ENCODE measurements around the gene RPS6KB2.
"Not testable (repeated sequence)": the region's sequence is repeated elsewhere in the genome, so short reads cannot be mapped to it uniquely, and the experiment has no call there.

The RPS6KB2 gene

DNA sequence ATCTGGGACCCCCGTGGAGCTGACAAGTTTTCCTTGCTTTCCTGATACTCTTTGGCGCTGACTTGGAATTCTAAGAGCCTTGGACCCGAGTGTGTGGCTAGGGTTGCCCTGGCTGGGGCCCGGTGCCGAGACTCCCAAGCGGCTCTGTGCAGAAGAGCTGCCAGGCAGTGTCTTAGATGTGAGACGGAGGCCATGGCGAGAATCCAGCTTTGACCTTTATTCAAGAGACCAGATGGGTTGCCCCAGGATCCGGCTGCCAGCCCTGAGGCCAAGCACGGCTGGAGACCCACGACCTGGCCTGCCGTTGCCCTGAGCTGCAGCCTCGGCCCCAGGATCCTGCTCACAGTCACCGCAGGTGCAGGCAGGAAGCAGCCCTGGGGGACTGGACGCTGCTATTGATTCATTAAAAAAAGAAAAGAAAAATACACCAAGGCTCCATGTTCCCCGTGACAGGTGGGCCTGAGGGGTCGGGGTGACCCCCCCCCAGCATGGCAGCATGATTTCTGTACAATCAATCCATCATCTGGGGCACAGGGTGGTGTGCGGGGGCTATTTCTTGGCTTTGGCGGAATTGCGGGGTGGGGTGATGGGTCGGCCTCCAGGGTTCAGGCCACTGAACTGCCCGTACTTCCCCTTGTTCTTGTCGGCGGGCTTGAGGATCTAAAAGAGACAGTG lies 30.2 kb upstream of the RPS6KB2 start:
- no peak for DNase-seq (ENCODE audit: low read depth, low spot score)

DNA sequence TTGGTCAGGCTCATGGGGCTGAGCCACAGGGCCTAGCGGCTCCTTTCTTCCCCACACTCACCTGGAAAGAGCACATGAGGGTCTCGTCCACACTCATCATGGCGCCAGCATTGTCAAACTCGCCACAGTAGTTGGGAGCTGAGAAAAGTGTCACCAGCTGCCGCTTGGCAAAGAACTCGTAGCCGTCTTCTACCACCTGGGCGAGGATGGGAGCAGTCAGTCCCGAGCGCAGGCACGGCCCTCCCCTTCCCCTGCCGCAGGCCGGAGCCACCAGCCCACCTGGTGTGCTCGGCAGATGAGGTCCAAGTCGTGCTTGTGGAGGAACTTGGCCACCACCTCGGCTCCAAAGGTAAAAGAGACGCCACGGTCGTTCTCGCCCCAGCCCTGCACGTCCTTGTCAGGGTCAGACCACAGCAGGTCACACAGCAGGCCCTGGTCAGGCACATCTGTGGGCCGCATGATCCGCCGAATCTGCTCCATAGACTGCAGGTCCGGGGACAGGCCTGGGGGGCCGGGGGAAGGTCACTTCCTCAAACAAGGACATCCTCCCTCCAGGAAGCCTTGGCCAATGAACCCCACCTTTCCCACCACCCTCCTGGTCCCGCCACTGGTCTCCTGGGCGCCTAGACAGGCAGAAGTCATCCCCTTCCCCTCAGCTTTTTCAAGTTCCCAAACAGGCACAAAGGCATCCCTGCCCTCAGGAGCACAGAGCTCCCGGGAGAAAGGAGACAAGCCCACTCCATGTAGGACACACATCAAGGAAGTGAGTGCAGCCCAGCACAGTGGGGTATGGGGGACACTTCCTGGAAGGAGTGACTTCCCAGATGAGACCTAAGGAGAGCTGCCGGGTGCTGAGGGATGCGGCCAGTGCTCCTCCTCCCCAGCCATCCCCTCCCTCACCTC lies 29.4 kb upstream of the RPS6KB2 start:
- DNase-seq (ENCODE audit: low read depth, low spot score) = no peak

GRCh38 chr11:67400251-67400941 lies 27.9 kb upstream of the RPS6KB2 start:
- no peak for DNase-seq (ENCODE audit: low read depth, low spot score)

DNA sequence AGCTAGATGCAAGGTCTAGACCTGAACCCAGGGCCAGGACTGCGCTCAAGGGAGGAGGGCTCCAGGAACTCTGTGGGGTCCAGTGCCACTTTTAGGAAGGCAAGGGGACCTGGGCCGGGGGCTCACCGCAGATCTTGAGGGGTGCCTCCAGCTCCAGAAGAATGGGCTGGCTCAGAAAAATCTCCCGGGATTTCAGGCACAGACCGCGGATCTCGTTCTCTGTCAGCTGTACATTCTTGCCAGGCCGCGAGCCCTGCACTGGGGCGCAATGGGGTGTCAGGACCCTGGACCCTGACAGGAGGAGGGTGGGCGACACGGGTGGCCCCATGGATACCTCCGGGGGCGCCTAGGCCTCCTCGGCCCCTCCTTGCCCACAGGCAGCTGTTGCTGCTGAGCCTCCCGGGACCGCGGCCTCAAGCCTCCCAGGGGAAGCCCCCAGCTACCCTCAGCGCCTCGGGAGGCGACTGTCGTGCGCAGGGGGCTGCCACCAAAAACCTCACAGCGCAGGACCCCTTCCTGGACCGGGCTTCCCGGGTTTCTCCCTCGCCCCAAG lies 27.3 kb upstream of the RPS6KB2 start:
- DNase-seq (ENCODE audit: low read depth, low spot score) = no peak

- DNase-seq (ENCODE audit: low read depth, low spot score) = no peak
These were observed 26.7 kb upstream of the RPS6KB2 start, which contains the start of gene PPP1CA for GRCh38 chr11:67401495-67402191. TSS of gene PPP1CA (minus strand) at chr11:67401858. CDS start at chr11:67401782, 76 bp downstream.

DNA sequence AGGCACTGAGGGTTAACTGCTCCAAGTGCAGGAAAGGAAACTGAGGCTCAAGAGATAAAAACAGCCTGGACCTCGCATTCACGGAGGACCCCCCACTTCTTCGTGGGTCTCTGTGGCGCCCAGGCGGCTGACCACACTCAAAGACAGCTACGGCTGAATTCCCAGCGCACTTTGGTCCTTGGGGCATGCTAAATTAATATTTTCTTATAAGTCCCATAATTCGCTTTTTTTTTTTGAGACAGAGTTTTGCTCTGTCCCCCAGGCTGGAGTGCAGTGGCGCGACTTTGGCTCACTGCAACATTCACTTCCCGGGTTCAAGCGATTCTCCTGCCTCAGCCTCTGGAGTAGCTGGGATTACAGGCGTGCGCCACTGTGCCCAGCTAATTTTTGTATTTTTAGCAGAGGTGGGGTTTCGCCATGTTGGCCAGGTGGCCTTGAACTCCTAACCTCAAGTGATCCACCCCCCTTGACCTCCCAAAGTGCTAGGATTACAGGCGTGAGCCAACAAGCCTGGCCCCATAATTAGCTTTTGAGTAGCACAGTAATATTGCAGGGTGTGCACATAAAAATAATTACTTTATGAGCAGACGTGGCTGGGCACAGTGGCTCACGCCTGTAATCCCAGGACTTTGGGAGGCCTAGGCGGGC lies 26.0 kb upstream of the RPS6KB2 start:
- not testable (repeated sequence) for DNase-seq (ENCODE audit: low read depth, low spot score)

DNA sequence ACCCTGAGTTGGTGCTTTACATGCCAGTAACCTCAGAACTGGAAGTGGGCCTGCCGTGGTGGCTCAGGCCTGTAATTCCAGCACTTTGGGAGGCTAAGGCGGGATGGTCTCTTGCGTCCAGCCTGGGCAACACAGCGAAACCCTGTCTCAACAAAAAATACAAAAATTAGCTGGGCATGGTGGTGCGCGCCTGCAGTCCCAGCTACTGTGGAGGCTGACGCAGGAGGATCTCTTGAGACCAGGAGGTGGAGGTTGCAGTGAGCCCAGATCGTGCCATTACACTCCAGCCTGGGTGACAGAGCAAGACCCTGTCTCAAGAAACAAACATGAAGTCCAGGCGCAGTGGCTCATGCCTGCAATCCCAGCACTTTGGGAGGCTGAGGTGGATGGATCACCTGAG lies 25.2 kb upstream of the RPS6KB2 start:
- not testable (repeated sequence) for DNase-seq (ENCODE audit: low read depth, low spot score)

GRCh38 chr11:67404515-67405195 lies 23.6 kb upstream of the RPS6KB2 start:
- DNase-seq (ENCODE audit: low read depth, low spot score) = no peak

- DNase-seq (ENCODE audit: low read depth, low spot score) = no peak
These were observed 23.1 kb upstream of the RPS6KB2 start for GRCh38 chr11:67405196-67405567.

- no peak for DNase-seq (ENCODE audit: low read depth, low spot score)
These were observed 22.5 kb upstream of the RPS6KB2 start for GRCh38 chr11:67405688-67406339.

- DNase-seq (ENCODE audit: low read depth, low spot score) = no peak
These were observed 21.8 kb upstream of the RPS6KB2 start for GRCh38 chr11:67406420-67406968.

DNA sequence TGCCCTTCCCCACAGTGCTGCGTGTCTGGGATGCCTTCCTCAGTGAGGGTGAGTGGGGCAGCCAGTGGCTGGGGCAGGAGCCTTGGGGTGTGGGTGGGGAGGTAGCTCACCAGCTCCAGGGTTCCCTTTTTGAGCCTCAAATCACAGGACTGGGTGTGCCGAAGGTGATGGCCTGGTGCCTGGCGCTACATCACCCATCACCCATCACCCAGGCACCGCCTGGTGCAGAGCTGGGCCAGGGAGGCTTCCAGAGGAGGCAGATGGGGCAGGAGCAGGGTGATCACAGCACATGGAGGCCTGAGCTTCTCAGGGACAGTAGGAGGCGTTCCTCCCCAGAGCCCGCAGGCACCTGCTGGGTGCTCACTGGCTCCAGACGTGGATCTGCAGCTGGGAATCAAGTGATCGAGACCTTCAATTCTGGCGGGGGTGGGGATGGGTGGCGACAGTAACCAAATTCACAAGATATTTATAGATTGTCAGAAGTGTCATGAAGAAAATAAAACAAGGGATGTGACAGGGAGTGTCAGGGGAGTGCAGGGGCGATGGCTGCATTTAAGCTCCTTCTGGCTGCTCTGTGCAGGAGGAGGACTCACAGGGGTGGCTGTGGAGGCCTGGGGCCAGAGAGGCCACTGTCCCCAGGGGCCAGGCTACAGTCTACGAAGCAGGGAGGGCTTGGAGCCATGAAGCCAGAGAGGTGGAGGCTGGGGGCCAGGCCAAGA lies 21.2 kb upstream of the RPS6KB2 start:
- no peak for DNase-seq (ENCODE audit: low read depth, low spot score)

DNA sequence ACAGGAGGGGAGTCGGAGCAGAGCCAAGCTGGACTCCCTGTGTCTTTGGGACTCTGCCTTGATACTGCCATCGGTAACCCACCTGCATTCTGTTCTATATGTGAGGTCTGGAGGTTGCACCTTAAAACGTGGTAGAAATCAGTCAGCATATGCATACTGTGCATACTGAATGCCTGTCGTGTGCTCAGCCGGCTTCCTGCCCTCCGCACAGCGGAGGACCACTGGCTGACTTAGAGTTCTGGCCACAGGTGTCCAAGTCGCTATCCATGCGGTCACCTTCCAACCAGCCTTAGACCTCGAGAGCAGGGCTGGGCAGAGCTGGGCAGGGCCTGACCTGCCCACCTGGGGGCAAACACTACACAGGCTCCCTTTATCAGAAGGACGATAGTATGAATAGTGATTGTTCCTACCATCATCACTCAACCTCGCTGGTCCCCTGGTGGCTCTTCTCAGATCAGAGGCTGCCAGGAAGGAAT lies 20.6 kb upstream of the RPS6KB2 start:
- DNase-seq (ENCODE audit: low read depth, low spot score) = no peak

DNA sequence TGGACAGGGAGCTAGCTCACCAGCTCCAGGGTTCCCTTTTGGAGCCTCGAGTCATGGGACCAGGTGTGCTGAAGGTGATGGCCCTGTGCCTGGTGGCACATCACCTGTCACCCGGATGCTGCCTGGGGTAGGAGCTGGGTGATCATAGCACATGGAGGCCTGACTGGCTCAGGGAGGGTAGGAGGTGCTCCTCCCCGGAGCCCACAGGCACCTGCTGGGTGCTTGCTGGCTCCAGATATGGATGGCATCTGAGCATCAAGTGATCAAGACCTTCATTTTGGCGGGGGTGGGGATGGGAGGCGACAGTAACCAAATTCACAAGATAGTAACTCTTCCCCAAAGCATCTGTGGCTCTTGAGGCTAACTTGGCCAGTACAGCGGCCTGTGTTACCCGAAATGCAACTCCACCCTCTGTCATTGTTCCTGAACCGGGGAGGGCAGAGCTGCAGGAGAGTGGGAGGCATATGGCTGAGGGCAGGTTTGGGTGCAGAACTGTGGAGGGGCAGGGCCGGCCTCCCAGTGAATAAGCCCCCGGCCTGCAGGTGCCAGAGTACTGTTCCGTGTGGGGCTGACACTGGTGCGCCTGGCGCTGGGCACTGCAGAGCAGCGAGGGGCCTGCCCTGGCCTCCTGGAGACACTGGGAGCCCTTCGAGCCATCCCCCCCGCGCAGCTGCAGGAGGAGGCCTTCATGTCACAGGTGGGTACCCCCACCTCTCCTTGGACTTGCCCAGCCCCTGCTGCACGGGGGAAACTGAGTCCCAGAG lies 19.7 kb upstream of the RPS6KB2 start:
- DNase-seq (ENCODE audit: low read depth, low spot score) = no peak

- no peak for DNase-seq (ENCODE audit: low read depth, low spot score)
These were observed 19.0 kb upstream of the RPS6KB2 start for GRCh38 chr11:67409261-67409666.

DNA sequence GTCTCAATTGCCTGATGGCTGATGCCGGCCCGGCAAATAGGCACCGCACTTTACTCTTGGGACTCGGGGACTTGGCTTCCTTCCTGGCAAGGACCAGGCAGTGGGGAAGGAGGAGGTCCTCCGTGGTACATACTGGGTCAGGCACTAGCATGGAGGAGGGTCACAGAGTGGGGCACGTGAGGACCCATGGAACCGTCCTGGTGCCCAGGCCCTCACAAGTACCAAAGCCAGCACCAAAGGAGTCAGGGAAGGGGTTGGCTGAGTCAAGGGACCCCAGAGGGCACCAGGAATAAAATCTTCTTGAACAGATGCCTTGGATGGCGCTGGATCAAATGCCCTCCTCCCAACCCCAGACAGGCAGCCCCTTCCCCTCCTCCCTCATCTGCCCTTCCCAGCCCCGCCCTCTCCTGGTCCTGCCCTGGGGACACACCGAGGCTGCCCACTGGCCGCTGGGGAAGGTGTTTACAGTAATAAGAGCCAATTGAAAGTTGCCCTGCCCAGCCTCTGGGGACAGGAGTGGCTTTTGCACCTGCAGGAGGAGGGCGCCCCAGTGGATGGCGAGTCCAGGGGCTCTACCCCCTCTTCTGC lies 18.4 kb upstream of the RPS6KB2 start:
- no peak for DNase-seq (ENCODE audit: low read depth, low spot score)

DNA sequence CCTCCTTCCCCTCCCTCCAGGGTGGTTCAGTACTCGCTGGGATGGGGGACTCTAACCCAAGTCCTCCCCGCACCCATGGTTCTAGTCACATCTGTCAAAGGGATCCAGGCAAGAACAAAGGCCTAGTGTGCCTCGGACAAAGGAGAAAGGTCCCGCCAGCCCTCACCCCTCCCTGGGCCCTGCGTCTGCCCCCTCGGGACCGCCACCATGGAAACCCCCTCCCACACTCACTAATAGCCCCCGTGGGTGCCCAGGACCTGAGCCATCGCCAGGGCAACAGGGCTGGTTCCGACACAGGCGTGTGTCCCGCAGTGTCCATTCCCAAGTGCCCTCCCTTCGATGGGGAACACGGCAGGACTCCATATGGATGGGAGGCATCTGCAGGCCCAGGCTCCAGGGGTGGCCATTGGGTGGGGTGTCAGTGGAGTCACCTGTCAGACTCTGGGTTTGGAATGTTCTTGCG lies 17.9 kb upstream of the RPS6KB2 start:
- DNase-seq (ENCODE audit: low read depth, low spot score) = no peak

All from iPS DF 19.7 (cell line).